ENCODE measurements around the gene HSD17B3. TPM values are rescaled to one million over a fixed set of nuclear protein-coding genes. Genes with fewer than 3 reads are reported as not detected.

Gene HSD17B3
- total and polyA plus RNA-seq, 2 donors (not counting 1 experiment from before 2014, with no cell fraction given), result not detected

GRCh38 chr9:96274939-96275338, 27.0 kb downstream of the HSD17B3 start:
- peaks cover 6% of the 10 kb centered on the region for H3K9me3 Mint-ChIP-seq (ENCODE audit: insufficient read depth)
- Histone ChIP-seq H3K9me3 (ENCODE audit: control extremely low read depth in 1 of 3, control insufficient read depth in 2 of 3, insufficient read depth in 1 of 3, low read length in 2 of 3) (peaks cover 0 to 15% (median 14%) of the 10 kb centered on the region in 3 donors), H3K27me3 (replicated peaks in 1 of 4; ENCODE audit: control extremely low read depth in 1 of 4, control insufficient read depth in 3 of 4, insufficient read depth in 4 of 4, low read length in 3 of 4) (no peaks in the 10 kb centered on the region), H3K4me1 (ENCODE audit: control insufficient read depth in 2 of 2, insufficient read depth in 2 of 2, low read length in 2 of 2) (no peaks in the 10 kb centered on the region), H4K20me1 (ENCODE audit: control insufficient read depth, insufficient read depth, low read length, poor library complexity, severe bottlenecking) (no peaks in the 10 kb centered on the region), H2AFZ (ENCODE audit: insufficient read depth, low read depth, low read length, poor library complexity, severe bottlenecking) (no peak overlapping the region), H3K4me3 (ENCODE audit: control extremely low read depth in 1 of 5, extremely low read depth in 1 of 5, insufficient read depth in 1 of 5, low read depth in 2 of 5, low read length in 4 of 5) (no peak overlapping the region), H3K9ac (ENCODE audit: low read length) (no peak overlapping the region), H3K4me2 (replicated peaks; ENCODE audit: low read depth, low read length, poor library complexity, severe bottlenecking) (no peak overlapping the region), H3K79me2 (ENCODE audit: control insufficient read depth, insufficient read depth, low read length) (no peaks in the 10 kb centered on the region), H3K36me3 (replicated peaks in 1 of 2; ENCODE audit: control extremely low read depth in 1 of 2, control insufficient read depth in 1 of 2, extremely low read depth in 1 of 2, insufficient read depth in 2 of 2, low read length in 1 of 2) (no peaks in the 10 kb centered on the region), H3K27ac (ENCODE audit: low read length in 2 of 2) (no peak overlapping the region)
- ChIA-PET CTCF (no interaction called here), POLR2A (no interaction called here)
- no peak overlapping the region for H3K27ac Mint-ChIP-seq
- no peak for ATAC-seq (ENCODE audit: low read depth)
- TF ChIP-seq CTCF (IDR thresholded peaks at IDR 0.05), result no peak
- no peak for TF ChIP-seq EZH2 (IDR thresholded peaks at IDR 0.05; ENCODE audit: borderline replicate concordance, insufficient read depth, low read depth, low read length, poor library complexity, severe bottlenecking)
- H3K4me3 Mint-ChIP-seq, result no peak overlapping the region
- DNase-seq, result no peak
- peaks cover 7% of the 10 kb centered on the region for H3K27me3 Mint-ChIP-seq
- intact Hi-C loops (cut with micrococcal nuclease), result no loop called here
- no peaks in the 10 kb centered on the region for H3K4me1 Mint-ChIP-seq
- WGBS (ENCODE audit: insufficient coverage), result no CpG with 5 or more reads among the region's 2 CpGs

- Histone ChIP-seq H3K4me2 (replicated peaks; ENCODE audit: low read depth, low read length, poor library complexity, severe bottlenecking) (no peak overlapping the region), H3K36me3 (replicated peaks in 1 of 2; ENCODE audit: control extremely low read depth in 1 of 2, control insufficient read depth in 1 of 2, extremely low read depth in 1 of 2, insufficient read depth in 2 of 2, low read length in 1 of 2) (no peaks in the 10 kb centered on the region), H3K9me3 (ENCODE audit: control extremely low read depth in 1 of 3, control insufficient read depth in 2 of 3, insufficient read depth in 1 of 3, low read length in 2 of 3) (peaks cover 0 to 14% (median 14%) of the 10 kb centered on the region in 3 donors), H3K4me3 (ENCODE audit: control extremely low read depth in 1 of 5, extremely low read depth in 1 of 5, insufficient read depth in 1 of 5, low read depth in 2 of 5, low read length in 4 of 5) (no peak overlapping the region), H3K27ac (ENCODE audit: low read length in 2 of 2) (no peak overlapping the region), H3K9ac (ENCODE audit: low read length) (no peak overlapping the region), H2AFZ (ENCODE audit: insufficient read depth, low read depth, low read length, poor library complexity, severe bottlenecking) (no peak overlapping the region), H3K79me2 (ENCODE audit: control insufficient read depth, insufficient read depth, low read length) (no peaks in the 10 kb centered on the region), H3K4me1 (ENCODE audit: control insufficient read depth in 2 of 2, insufficient read depth in 2 of 2, low read length in 2 of 2) (no peaks in the 10 kb centered on the region), H3K27me3 (replicated peaks in 1 of 4; ENCODE audit: control extremely low read depth in 1 of 4, control insufficient read depth in 3 of 4, insufficient read depth in 4 of 4, low read length in 3 of 4) (peaks cover 0 to 7% (median 0%) of the 10 kb centered on the region in 4 experiments), H4K20me1 (ENCODE audit: control insufficient read depth, insufficient read depth, low read length, poor library complexity, severe bottlenecking) (no peaks in the 10 kb centered on the region)
- H3K27ac Mint-ChIP-seq, result no peak overlapping the region
- TF ChIP-seq CTCF (IDR thresholded peaks at IDR 0.05), result no peak
- no peak for TF ChIP-seq EZH2 (IDR thresholded peaks at IDR 0.05; ENCODE audit: borderline replicate concordance, insufficient read depth, low read depth, low read length, poor library complexity, severe bottlenecking)
- peaks cover 15% of the 10 kb centered on the region for H3K27me3 Mint-ChIP-seq
- H3K4me1 Mint-ChIP-seq, result no peaks in the 10 kb centered on the region
- H3K4me3 Mint-ChIP-seq, result no peak overlapping the region
- whole genome bisulfite sequencing (ENCODE audit: insufficient coverage), result 100% methylated on average over 1 of the region's 1 CpG
- peaks cover 6% of the 10 kb centered on the region for H3K9me3 Mint-ChIP-seq (ENCODE audit: insufficient read depth)
- CTCF ChIA-PET, result no interaction called here
- ATAC-seq (ENCODE audit: low read depth) (no peak), DNase-seq (no peak)
- POLR2A ChIA-PET, result no interaction called here
- intact Hi-C loops (cut with micrococcal nuclease), result no loop called here
Measured at GRCh38 chr9:96270236-96270744, 31.7 kb downstream of the HSD17B3 start.

All from B cell (primary cell).